Thymus (tissue), 11 donors: ENCODE data around the gene ABCC4. TPM values are rescaled to one million over a fixed set of nuclear protein-coding genes. Genes with fewer than 3 reads are reported as not detected.

Experiments
- DNase-seq, 9 donors: peaks; one replicate each; pipeline ENCODE4 v3.0.0-alpha.2; 2013; ENCODE audit warnings: low spot score in 9 of 9, low read depth in 6 of 9, missing footprints in 1 of 9
- H3K27ac ChIP-seq, 2 donors: one replicate each; pipeline ENCODE4 v1.5.1; 2013; ENCODE audit warnings: control low read depth in 1 of 2, low read depth in 1 of 2, low read length in 1 of 2, mild to moderate bottlenecking in 1 of 2, moderate library complexity in 1 of 2
- H3K27me3 ChIP-seq, 2 donors: one replicate each; pipeline ENCODE4 v1.5.1; 2013; ENCODE audit warnings: low read length in 1 of 2; ENCODE audit not compliant: control insufficient read depth in 2 of 2, insufficient read depth in 1 of 2
- H3K36me3 ChIP-seq, 2 donors: one replicate each; pipeline ENCODE4 v1.5.1; 2013; ENCODE audit warnings: low read length in 1 of 2, mild to moderate bottlenecking in 1 of 2, moderate library complexity in 1 of 2; ENCODE audit not compliant: control insufficient read depth in 2 of 2, insufficient read depth in 2 of 2
- H3K4me1 ChIP-seq, 2 donors: one replicate each; pipeline ENCODE4 v1.5.1; 2013; ENCODE audit warnings: low read length in 2 of 2; ENCODE audit not compliant: control insufficient read depth in 2 of 2, insufficient read depth in 2 of 2
- H3K4me3 ChIP-seq, 2 donors: one replicate each; pipeline ENCODE4 v1.5.1; 2013; ENCODE audit warnings: low read length in 2 of 2, control low read depth in 1 of 2, mild to moderate bottlenecking in 1 of 2
- H3K9me3 ChIP-seq, 2 donors: one replicate each; pipeline ENCODE4 v1.5.1; 2013; ENCODE audit warnings: low read length in 1 of 2, mild to moderate bottlenecking in 1 of 2; ENCODE audit not compliant: control insufficient read depth in 2 of 2, insufficient read depth in 1 of 2
- WGBS: extraction: QIAGEN DNeasy Blood & Tissue Kit; methylation state at CpG from one replicate; pipeline ENCODE4 v1.1.7; 2013; 5-methylcytosine and 5-hydroxymethylcytosine counted together
- polyA plus RNA-seq: library from polyadenylated mRNA; stranded (reverse); fragments of 200-250 nt; gene quantifications from one replicate; pipeline ENCODE4 v1.2.3, GENCODE V29; 2013
- total RNA-seq: library from RNA; stranded (reverse); fragments of 120-200 nt; gene quantifications from one replicate; pipeline ENCODE4 v1.2.4, GENCODE V29; 2013
- donor health status: healthy.

Gene ABCC4
- total and polyA plus RNA-seq, 2 donors: 2.6 to 10.3 TPM

GRCh38 chr13:95019886-95020285 is 281.4 kb downstream of the ABCC4 start:
- WGBS: 94% methylated on average over 7 of the region's 7 CpGs
- H3K4me1 ChIP-seq: no peaks in the 10 kb centered on the region
- no peaks in the 10 kb centered on the region for H3K9me3 ChIP-seq
- H3K4me3 ChIP-seq: no peak overlapping the region
- no peak overlapping the region for H3K27ac ChIP-seq
- no peaks in the 10 kb centered on the region for H3K36me3 ChIP-seq
- H3K27me3 ChIP-seq: no peaks in the 10 kb centered on the region
- DNase-seq: no peak

DNA sequence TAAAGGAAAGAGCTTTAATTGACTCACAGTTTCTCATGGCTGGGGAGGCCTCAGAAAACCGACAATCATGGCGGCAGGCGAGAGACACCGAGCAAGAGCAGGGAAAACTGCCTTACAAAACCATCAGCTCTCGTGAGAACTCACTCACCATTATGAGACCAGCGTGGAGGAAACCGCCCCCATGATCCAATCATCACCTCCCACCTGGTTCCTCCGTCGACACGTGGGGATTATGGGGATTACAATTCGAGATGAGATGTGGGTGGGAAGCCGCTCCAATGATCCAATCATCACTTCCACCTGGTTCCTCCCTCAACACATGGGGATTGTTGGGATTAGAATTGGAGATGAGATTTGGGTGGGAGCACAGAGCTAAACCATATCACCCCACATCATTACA is 293.9 kb downstream of the ABCC4 start:
- Histone ChIP-seq H3K27me3 (peaks cover 8 to 21% of the 10 kb centered on the region in 2 donors), H3K4me3 (no peak overlapping the region), H3K9me3 (no peaks in the 10 kb centered on the region), H3K36me3 (no peaks in the 10 kb centered on the region), H3K27ac (no peak overlapping the region), H3K4me1 (no peaks in the 10 kb centered on the region)
- no peak for DNase-seq
- WGBS: 97% methylated on average over 12 of the region's 12 CpGs

DNA sequence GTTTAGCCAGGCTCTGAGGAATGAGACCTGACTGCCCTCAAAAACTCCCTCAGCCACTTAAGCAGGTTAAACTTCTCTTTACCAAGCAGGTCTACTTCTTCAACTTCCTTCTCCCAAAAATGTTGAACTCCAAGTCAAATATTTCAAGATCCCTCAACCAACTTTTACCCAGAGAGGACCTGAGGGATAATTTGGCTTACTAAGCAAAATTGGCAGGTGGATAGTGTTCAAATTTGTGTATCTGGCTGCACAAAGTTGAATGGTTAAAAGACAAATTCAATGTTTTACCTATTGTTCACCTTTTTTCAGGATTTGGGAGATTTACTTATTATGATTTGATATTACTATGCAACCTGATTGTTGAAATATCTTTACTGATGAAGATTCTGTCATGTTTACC is 296.0 kb downstream of the ABCC4 start:
- Histone ChIP-seq H3K36me3 (no peaks in the 10 kb centered on the region), H3K4me1 (no peaks in the 10 kb centered on the region), H3K27me3 (peaks cover 8 to 31% of the 10 kb centered on the region in 2 donors), H3K9me3 (no peaks in the 10 kb centered on the region), H3K27ac (no peak overlapping the region), H3K4me3 (no peak overlapping the region)
- no peak for DNase-seq

DNA sequence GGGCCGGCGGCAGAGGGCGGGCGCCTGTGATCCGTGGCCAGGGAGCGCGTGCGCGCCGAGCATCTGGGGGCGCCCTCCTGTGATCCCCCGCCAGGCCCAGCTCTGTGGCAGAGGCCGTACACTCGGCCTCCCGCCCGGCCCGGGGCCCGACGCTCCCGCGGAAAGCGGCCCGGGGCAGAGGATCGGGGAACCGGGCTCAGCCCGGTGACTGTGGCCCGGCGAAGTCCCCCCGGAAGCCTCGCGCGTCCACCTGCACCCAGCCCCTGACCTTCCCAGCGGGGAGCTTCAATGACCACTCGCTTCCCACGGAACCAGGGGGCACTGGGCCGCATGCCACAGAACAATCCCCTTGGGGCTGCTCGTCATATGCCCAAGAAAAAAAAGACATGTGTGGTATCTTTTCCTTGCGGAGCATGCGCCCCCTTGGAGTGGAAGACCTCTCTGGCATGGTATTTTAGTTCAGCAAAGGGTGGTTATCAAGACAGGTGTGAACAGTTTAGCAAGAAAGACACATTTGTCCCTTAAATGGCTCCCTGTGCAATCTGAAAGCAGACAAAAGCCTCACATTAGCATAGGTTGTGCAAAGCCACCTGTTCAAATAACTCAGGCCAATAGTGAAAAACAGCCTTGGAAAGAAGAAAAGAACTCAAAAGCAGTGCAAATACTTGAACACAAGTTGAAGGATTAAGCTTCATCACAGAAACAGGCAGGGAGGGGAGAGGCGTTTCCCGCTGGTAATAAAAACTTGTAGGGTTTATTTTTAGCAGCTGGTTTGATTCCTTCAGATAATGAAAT is 298.0 kb downstream of the ABCC4 start:
- H3K9me3 ChIP-seq: no peaks in the 10 kb centered on the region
- no peaks in the 10 kb centered on the region for H3K4me1 ChIP-seq
- 14% methylated on average over 41 of the region's 41 CpGs for WGBS
- DNase-seq: no peak
- no peaks in the 10 kb centered on the region for H3K36me3 ChIP-seq
- no peak overlapping the region for H3K4me3 ChIP-seq
- H3K27ac ChIP-seq: no peak overlapping the region
- H3K27me3 ChIP-seq: peaks cover 8 to 31% of the 10 kb centered on the region in 2 donors

DNA sequence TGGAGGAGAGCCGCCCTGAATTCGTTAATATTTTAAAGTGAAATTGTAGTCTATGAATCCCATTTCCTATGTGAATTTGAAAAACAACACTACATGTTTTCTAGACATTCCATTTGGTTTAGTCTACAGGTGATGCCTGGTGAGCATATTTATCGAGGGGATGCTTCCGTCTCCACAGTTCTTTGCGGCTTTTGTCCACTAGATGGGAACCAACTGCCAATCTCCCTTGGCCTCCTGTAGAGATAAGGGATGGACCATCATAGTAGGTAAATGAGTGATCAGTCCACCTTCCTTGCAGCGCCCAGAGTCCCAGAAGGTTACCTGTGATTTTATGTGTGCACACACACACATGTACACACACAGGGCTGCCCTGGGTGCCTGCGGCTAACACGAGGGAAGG is 299.1 kb downstream of the ABCC4 start:
- Histone ChIP-seq H3K9me3 (no peaks in the 10 kb centered on the region), H3K4me1 (no peaks in the 10 kb centered on the region), H3K36me3 (no peaks in the 10 kb centered on the region), H3K27me3 (peaks cover 8 to 31% of the 10 kb centered on the region in 2 donors), H3K4me3 (no peak overlapping the region), H3K27ac (no peak overlapping the region)
- no peak for DNase-seq
- 95% methylated on average over 8 of the region's 8 CpGs for WGBS

- Histone ChIP-seq H3K27ac (no peak overlapping the region), H3K9me3 (no peaks in the 10 kb centered on the region), H3K36me3 (no peaks in the 10 kb centered on the region), H3K4me3 (no peak overlapping the region), H3K4me1 (no peaks in the 10 kb centered on the region), H3K27me3 (peaks cover 8 to 31% of the 10 kb centered on the region in 2 donors)
- no peak for DNase-seq
- WGBS: 98% methylated on average over 2 of the region's 2 CpGs
These were observed 301.4 kb downstream of the ABCC4 start for GRCh38 chr13:94999871-95000270.

- Histone ChIP-seq H3K36me3 (no peaks in the 10 kb centered on the region), H3K27me3 (peaks cover 0 to 8% of the 10 kb centered on the region in 2 donors), H3K4me1 (no peaks in the 10 kb centered on the region), H3K9me3 (no peaks in the 10 kb centered on the region), H3K27ac (no peak overlapping the region), H3K4me3 (no peak overlapping the region)
- DNase-seq: no peak
These were observed 304.1 kb downstream of the ABCC4 start for GRCh38 chr13:94997126-94997525.

DNA sequence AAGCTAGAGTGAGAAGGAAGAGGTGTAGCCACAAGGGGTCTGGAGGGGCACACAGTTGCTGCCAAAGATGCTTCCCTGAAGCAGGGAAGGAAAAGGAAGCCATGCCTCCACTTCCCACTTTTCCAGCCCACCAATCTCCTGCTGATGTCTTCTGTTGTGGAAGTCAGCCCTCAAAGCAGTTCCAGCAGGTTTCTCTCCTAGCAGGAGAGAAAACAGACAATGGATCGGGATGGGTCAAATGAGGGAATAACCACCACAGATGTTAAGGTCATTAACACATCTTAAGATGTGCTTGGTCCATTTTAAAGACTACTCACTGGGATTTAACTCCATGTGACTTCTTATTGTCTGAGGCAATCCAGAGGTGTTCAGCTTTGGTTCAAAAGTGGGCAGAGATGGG is 304.8 kb downstream of the ABCC4 start:
- Histone ChIP-seq H3K4me1 (no peaks in the 10 kb centered on the region), H3K27ac (no peak overlapping the region), H3K4me3 (no peak overlapping the region), H3K27me3 (peaks cover 0 to 2% of the 10 kb centered on the region in 2 donors), H3K36me3 (no peaks in the 10 kb centered on the region), H3K9me3 (no peaks in the 10 kb centered on the region)
- 91% methylated on average over 1 of the region's 1 CpG for WGBS
- DNase-seq: no peak

DNA sequence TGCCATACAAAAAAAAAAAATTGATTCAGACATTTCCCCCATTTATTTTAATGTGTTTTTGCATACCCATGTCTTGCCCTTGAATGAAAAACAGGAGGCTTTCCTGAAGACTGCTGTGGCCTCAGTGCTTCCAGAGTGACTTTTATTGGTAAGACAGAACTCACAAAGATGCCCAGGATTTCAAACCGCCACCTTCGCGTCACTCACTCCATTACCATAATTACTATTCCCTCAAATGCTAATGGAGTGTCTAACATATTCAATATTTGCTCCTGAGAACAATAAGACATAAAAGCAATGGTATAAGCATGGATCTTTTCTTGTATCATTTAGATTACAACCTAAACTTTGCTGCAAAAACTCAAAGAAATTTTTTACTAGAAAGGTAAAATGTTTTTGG is 306.7 kb downstream of the ABCC4 start:
- Histone ChIP-seq H3K27ac (no peak overlapping the region), H3K9me3 (no peaks in the 10 kb centered on the region), H3K36me3 (no peaks in the 10 kb centered on the region), H3K27me3 (no peaks in the 10 kb centered on the region), H3K4me3 (no peak overlapping the region), H3K4me1 (no peaks in the 10 kb centered on the region)
- WGBS: 79% methylated on average over 3 of the region's 3 CpGs
- DNase-seq: no peak
